Right forelimb (tissue), 1 donor: Measurements from ENCODE around the gene ERICH4.
"Not testable (repeated sequence)": the region's sequence is repeated elsewhere in the genome, so short reads cannot be mapped to it uniquely, and the experiment has no call there.

Experiments
- DNase-seq: peaks from one replicate; pipeline ENCODE4 v3.0.0-alpha.2; 2018

Gene ERICH4

GRCh38 chr19:41442473-41443355 is at the start of gene ERICH4:
ERICH4 (plus strand) TSS chr19:41443156; CDS start chr19:41443170, 14 bp downstream.
- DNase-seq = no peak

GRCh38 chr19:41395355-41395754 is 47.6 kb upstream of the ERICH4 start:
- DNase-seq = no peak

GRCh38 chr19:41397086-41398049 is 45.6 kb upstream of the ERICH4 start, which contains the start of the genes BCKDHA and EXOSC5:
BCKDHA (plus strand) TSS chr19:41397818; CDS start chr19:41397828, 10 bp downstream.
EXOSC5 (minus strand) TSS chr19:41397359; CDS start chr19:41397328, 31 bp downstream.
- peak; percentile 98 for DNase-seq

GRCh38 chr19:41398050-41398418 is 44.9 kb upstream of the ERICH4 start:
- DNase-seq = no peak

- DNase-seq = no peak
Measured at GRCh38 chr19:41398598-41398997, 44.4 kb upstream of the ERICH4 start.

GRCh38 chr19:41399091-41399490 is 43.9 kb upstream of the ERICH4 start:
- no peak for DNase-seq

GRCh38 chr19:41399525-41399924 is 43.4 kb upstream of the ERICH4 start:
- no peak for DNase-seq

GRCh38 chr19:41401483-41401882 is 41.5 kb upstream of the ERICH4 start:
- no peak for DNase-seq

GRCh38 chr19:41402010-41402409 is 40.9 kb upstream of the ERICH4 start:
- DNase-seq = no peak

- DNase-seq = no peak
Measured at GRCh38 chr19:41403181-41403970, 39.6 kb upstream of the ERICH4 start.

GRCh38 chr19:41405776-41406175 is 37.2 kb upstream of the ERICH4 start:
- no peak for DNase-seq

- DNase-seq = no peak
Measured at GRCh38 chr19:41407271-41407670, 35.7 kb upstream of the ERICH4 start.

GRCh38 chr19:41408256-41408655 is 34.7 kb upstream of the ERICH4 start:
- DNase-seq = no peak

GRCh38 chr19:41408846-41409245 is 34.1 kb upstream of the ERICH4 start:
- DNase-seq = not testable (repeated sequence)

- DNase-seq = no peak
Measured at GRCh38 chr19:41409288-41409687, 33.7 kb upstream of the ERICH4 start.

GRCh38 chr19:41410336-41411054 is 32.5 kb upstream of the ERICH4 start:
- DNase-seq = no peak

- no peak for DNase-seq
Measured at GRCh38 chr19:41411100-41411967, 31.6 kb upstream of the ERICH4 start.

- no peak for DNase-seq
Measured at GRCh38 chr19:41411968-41412265, 31.0 kb upstream of the ERICH4 start.

- no peak for DNase-seq
Measured at GRCh38 chr19:41412953-41413352, 30.0 kb upstream of the ERICH4 start.

GRCh38 chr19:41413947-41414346 is 29.0 kb upstream of the ERICH4 start:
- no peak for DNase-seq

- no peak for DNase-seq
Measured at GRCh38 chr19:41414461-41414860, 28.5 kb upstream of the ERICH4 start.
